ENCODE results near the gene PSMD2.

GRCh38 chr3:184353546-184353941 is 54.5 kb downstream of the PSMD2 start:
- TF ChIP-seq CTCF (conservative IDR thresholded peaks at IDR 0.05) (no peak), ZFX (IDR thresholded peaks at IDR 0.05) (no peak)

All from C4-2B (cell line).